HG03558 (cell line): ENCODE measurements around the gene USP43.

Experiments
- ATAC-seq: cut with Tn5 transposase; IDR thresholded peaks from one replicate; pipeline ENCODE4 v1.9.1; 2021; ENCODE audit warnings: moderate number of reproducible peaks; ENCODE audit not compliant: unreplicated experiment; ENCODE audit errors: extremely low read depth

USP43 gene

DNA sequence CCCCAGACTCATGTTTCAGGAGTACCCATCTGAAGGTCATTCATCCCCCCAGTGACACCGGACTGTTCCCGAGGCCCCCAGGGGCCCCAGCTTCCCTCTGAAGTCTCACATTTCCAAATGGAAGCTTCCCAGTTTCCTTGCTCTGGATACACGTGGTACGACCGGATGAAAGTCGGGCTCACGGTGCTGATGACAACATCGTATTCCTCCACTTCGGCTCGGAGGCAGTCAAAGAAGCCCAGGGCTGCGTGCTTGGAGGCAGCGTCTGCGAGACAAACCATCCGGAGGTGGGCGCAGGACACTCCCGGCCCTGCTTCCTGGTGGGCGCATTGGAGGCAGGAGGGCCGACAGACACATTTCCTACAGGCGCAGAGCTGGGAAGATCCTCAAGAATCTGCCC lies 127.3 kb downstream of the USP43 start:
- no peak for ATAC-seq

DNA sequence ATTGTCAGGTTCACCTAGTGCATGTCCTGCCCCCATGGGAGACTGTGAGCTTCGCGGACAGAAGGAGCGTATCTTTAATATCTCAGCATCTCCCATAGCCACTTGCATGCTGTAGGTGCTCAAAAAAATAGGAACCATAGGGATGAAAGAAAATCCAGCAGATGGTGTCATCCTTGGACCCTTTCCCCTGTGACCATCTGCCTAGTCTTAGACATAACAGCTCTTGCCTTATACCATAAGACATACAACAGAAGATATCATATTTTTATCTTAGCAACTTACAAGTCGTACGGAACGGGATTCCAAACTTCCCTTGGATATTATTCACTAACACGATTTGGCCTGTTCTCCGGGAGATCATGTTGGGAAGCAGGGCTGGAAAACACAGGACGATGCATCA lies 131.6 kb downstream of the USP43 start:
- ATAC-seq = no peak
